GM12874 (cell line): ENCODE measurements around the gene DHRS7.

Experiments
- CTCF ChIP-seq: IDR thresholded peaks from 2 replicates; pipeline ENCODE4 v1.5.1; 2011; ENCODE audit warnings: low read depth, mild to moderate bottlenecking, control low read depth, low read length, moderate library complexity; ENCODE audit not compliant: insufficient read depth

Gene DHRS7

DNA sequence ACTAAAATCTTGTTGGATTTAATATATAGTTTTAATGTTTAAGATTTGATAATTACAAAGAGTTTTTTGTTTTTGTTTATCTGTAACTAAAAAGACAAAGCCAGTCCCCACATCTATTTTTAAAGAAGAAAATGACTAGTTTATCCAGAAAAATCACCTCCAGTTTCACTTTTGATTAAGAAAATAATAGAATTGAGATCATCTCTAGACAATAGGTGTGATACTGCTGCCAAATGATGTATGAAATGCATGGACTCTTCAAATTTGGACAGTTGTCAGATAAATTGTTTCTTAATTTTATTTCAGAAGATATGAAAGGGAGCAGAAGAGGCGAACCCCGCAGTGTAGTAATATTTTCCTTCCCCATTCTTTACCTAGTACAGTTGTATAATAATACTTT, 53.5 kb downstream of the DHRS7 start:
- TF ChIP-seq CTCF, result no peak

- no peak for TF ChIP-seq CTCF
Measured at GRCh38 chr14:60107477-60107876, 57.7 kb downstream of the DHRS7 start.

GRCh38 chr14:60106339-60106738, 58.9 kb downstream of the DHRS7 start:
- TF ChIP-seq CTCF, result no peak

DNA sequence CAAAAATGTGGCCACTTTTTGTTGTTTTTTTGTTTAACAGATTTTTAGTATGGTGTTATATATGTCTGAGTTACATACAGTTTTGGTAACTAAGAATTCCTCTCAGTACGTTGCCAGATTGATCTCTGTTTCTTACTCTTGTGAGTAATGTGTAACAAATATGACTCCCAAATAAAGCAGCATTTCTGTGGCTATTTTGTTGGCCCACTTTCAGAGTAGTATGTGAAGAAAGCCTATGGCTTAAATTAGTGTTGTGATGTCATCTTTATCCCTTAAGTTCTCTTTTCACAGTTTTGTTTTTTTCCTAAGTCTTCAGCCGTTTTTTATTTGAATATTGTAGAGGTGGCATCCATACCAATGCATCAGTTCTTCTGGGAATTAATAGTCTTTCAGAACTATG, 62.8 kb downstream of the DHRS7 start:
- TF ChIP-seq CTCF, result no peak

GRCh38 chr14:60101786-60102185, 63.4 kb downstream of the DHRS7 start:
- TF ChIP-seq CTCF, result no peak

DNA sequence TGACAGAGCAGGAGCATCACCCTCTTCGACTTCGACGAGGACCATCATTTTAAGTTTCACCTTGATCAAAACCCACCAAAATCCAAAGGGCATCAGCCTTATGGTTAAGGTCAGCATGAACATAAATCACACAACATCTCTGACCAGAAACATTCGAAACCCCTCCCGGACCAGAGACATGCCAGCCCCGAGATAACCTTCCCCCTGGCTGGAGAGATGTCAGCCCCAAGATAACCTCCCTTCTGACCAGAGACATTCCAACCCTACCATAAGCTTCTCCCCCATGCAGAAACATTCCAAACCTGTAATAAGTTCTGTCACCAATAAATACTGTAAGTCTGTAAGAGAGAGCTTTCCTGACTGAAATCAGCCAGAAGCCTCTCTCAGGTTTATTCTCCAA, 67.2 kb downstream of the DHRS7 start:
- TF ChIP-seq CTCF, result no peak

- no peak for TF ChIP-seq CTCF
Measured at GRCh38 chr14:60095781-60096450, 69.3 kb downstream of the DHRS7 start.
